NCI-H2029 treated with DMSO at 0.1 percent for 48 hours (cell line): ENCODE data around the gene MEGF8.
A peak's percentile ranks its signal among the peaks of the same experiment; 100 is the strongest.

ENCODE experiments used
- DNase-seq: peaks from one replicate; lab custom pipeline; 2025; lab: John Stamatoyannopoulos, UW

The MEGF8 gene

DNA sequence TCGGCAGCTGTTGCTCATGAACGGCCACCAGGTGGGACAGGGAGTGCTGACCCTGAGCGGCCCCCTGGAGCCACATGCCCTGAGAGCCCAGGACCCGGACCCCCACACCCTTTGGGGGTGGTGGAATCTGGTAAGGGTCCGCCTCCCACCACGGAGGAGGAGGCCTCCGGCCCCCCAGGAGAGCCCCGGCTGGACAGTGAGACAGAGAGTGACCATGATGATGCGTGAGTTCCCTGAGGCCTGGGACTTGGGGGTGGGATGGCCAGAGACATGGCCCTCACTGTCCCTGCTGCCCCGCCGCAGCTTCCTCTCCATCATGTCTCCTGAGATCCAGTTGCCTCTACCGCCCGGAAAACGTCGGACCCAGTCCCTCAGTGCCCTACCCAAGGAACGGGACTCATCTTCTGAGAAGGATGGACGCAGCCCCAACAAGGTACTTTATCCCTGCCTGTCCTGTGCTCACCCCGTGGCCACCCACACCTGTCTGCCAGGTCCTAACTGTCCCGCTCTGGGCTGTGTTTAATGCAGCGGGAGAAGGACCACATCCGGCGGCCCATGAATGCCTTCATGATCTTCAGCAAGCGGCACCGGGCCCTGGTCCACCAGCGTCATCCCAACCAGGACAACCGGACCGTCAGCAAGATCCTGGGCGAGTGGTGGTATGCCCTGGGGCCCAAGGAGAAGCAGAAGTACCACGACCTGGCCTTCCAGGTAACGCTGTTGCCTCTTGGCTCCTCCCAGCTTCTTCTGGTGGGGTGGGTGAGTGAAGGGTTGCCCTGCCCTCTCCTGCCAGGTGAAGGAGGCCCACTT, 38.2 kb upstream of the MEGF8 start:
- no peak for DNase-seq

DNA sequence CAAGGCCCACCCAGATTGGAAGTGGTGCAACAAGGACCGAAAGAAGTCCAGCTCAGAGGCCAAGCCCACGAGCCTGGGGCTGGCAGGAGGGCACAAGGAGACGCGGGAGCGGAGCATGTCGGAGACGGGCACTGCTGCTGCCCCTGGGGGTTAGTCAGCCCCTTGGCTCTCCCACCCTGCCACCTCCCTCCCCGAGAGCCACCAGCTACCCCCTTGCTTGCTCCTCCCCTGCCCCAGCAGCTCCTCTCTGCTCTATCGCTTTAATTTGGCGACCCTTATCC, 37.7 kb upstream of the MEGF8 start:
- no peak for DNase-seq

DNA sequence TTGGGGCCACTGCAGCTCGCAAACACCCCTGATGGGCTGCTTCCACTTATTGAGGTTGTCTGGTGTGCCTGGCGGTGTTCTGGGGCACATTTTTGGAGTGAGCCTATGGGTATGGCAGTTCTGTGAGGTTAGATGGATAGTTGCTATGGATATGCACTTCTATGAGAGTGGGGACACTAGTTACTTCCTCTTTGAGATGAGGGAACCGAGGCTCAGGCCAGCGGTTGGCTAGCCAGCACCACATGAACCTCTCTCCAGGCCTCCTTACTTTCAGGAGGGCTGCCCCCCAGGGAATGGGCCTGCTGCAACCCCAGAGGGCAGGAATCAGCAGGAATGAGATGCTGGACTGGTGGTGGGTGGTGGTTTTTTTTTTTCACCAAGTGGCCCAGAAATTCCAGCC, 37.0 kb upstream of the MEGF8 start:
- no peak for DNase-seq

DNA sequence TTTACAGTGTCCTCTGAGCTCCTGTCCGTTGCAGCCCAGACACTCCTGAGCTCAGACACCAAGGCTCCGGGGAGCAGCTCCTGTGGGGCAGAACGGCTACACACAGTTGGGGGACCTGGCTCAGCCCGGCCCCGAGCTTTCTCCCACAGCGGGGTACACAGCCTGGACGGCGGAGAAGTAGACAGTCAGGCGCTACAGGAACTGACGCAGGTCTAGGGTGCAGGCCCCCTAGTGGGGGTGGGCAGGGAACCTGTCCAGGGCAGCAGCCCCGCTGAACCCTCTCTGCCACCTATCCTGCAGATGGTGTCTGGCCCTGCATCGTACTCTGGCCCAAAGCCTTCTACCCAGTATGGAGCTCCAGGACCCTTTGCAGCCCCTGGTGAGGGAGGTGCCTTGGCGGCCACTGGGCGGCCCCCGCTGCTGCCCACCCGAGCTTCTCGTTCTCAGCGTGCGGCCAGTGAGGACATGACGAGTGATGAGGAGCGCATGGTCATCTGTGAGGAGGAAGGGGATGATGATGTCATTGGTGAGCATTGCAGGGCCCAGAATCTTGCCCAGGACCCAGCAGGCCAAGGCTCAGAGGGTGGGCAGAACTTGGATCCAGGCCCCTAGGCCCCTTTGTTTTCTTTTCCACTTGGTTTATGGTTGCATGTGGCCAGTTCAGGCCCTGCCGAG, 36.4 kb upstream of the MEGF8 start:
- no peak for DNase-seq

DNA sequence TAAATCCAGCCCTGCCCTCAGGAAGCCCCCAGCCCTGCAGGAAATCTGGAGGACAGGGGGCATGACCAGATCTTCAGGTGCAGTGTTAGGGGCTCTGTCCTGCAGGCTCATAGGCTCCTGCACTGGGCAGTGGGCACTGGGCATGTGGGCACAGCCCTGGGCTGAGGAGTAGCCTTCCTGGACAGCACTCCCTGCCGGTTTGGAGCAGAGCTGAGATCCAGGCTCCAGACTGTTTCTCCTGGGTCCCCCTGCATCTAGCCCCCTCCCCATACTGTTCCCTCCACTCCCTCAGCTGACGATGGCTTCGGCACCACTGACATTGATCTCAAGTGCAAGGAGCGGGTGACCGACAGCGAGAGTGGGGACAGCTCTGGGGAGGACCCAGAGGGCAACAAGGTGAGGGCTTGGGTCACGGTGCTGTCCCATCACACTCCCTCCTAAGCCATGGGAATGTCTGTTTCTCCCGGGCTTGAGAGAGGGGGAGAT, 35.8 kb upstream of the MEGF8 start:
- no peak for DNase-seq

DNA sequence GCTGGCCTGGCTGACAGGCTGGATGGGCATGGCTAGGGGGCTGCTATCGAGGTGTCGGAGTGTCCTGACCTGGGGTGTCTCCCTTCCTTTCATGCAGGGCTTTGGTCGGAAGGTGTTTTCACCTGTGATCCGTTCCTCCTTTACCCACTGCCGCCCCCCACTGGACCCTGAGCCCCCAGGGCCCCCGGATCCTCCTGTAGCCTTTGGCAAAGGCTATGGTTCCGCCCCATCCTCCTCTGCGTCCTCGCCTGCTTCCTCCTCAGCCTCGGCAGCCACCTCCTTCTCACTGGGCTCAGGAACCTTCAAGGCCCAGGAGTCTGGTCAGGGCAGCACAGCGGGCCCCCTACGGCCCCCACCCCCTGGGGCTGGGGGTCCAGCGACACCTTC, 35.3 kb upstream of the MEGF8 start:
- DNase-seq = no peak

DNA sequence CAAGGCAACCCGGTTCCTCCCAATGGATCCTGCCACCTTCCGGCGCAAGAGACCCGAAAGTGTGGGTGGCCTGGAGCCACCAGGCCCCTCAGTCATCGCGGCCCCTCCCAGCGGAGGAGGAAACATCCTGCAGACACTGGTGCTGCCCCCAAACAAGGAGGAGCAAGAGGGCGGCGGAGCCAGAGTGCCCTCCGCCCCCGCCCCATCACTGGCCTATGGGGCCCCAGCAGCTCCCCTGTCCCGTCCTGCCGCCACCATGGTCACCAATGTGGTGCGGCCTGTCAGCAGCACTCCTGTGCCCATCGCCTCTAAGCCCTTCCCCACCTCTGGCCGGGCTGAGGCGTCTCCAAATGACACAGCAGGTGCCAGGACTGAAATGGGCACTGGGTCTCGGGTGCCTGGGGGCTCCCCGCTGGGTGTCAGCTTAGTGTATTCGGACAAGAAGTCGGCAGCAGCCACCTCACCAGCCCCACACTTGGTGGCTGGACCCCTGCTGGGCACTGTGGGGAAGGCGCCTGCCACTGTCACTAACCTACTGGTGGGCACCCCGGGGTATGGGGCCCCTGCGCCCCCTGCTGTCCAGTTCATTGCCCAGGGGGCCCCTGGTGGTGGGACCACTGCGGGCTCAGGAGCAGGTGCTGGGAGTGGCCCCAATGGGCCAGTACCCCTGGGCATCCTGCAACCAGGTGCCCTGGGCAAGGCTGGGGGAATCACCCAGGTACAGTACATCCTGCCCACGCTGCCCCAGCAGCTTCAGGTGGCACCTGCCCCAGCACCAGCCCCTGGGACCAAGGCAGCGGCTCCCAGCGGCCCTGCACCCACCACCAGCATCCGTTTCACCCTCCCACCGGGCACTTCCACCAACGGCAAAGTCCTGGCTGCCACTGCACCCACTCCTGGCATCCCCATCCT, 34.7 kb upstream of the MEGF8 start:
- no peak for DNase-seq

DNA sequence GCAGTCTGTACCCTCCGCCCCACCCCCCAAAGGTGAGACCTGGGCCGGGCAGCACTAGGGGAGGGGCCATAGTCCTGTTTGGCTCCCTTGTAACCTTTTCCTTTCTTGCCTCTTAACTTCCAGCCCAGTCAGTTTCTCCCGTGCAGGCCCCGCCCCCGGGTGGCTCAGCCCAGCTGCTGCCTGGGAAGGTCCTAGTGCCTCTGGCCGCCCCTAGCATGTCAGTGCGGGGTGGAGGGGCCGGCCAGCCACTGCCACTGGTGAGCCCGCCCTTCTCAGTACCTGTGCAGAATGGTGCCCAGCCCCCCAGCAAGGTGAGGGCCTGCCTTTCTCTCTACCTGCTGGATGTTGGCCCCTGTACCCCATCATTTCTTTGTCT, 34.0 kb upstream of the MEGF8 start:
- DNase-seq = no peak

DNA sequence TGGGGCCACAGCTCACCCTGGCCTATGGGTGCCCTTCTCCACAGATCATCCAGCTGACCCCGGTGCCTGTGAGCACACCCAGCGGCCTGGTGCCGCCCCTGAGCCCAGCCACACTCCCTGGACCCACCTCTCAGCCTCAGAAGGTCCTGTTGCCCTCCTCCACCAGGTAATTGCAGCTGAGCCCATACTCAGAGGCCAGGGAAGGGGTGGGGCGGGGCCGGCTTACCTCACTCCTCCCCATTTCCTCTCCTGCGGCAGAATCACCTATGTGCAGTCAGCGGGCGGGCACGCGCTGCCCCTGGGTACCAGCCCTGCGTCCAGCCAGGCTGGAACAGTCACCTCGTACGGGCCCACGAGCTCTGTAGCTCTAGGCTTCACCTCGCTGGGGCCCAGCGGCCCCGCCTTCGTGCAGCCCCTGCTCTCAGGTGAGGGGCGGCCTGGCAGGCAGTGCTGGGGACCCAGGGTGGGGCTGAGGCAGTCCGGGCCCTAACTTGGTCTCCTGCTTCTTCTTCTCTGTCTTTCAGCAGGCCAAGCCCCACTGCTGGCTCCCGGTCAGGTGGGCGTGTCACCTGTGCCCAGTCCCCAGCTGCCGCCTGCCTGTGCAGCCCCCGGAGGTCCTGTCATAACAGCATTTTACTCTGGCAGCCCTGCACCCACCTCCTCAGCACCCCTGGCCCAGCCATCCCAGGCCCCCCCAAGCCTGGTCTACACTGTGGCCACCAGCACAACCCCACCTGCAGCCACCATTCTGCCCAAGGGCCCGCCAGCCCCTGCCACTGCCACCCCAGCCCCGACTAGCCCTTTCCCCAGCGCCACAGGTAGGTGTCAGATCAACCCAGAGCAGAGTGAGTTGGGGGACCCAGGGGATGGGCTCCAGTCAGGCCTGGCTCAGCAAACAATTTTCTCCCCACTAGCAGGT, 33.1 kb upstream of the MEGF8 start:
- DNase-seq = no peak

DNA sequence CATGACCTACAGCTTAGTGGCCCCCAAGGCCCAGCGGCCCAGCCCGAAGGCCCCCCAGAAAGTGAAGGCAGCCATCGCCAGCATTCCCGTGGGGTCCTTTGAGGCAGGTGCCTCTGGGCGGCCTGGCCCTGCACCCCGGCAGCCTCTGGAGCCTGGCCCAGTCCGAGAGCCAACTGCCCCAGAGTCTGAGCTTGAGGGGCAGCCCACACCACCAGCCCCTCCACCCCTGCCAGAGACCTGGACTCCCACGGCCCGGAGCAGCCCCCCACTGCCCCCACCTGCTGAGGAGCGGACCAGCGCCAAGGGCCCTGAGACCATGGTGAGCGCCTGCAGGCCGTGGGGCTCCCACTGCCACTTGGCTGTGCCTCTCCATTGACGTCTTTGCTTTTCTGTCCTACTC, 32.5 kb upstream of the MEGF8 start:
- no peak for DNase-seq

DNA sequence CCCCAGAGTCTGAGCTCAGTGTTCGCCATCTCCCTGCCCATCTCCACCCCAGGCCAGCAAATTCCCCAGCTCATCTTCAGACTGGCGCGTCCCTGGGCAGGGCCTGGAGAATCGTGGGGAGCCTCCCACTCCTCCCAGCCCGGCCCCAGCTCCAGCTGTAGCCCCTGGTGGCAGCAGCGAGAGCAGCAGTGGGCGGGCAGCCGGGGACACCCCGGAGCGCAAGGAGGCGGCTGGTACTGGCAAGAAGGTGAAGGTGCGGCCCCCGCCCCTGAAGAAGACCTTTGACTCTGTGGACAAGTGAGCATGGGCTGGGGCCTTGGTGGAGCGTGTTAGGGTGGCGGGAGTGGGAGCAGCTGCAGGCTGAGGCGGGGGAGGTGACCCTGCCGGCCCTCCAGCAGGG, 31.9 kb upstream of the MEGF8 start:
- DNase-seq = no peak

DNA sequence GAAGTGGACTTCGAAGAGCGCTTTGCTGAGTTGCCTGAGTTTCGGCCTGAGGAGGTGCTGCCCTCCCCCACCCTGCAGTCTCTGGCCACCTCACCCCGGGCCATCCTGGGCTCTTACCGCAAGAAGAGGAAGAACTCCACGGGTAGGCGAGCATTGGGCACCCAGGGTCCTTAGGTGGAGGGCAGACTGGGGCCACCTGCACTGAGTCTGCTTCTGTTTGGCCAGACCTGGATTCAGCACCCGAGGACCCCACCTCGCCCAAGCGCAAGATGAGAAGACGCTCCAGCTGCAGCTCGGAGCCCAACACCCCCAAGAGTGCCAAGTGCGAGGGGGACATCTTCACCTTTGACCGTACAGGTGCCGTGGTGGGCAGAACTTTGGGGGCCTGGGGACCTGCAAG, 31.5 kb upstream of the MEGF8 start:
- no peak for DNase-seq

DNA sequence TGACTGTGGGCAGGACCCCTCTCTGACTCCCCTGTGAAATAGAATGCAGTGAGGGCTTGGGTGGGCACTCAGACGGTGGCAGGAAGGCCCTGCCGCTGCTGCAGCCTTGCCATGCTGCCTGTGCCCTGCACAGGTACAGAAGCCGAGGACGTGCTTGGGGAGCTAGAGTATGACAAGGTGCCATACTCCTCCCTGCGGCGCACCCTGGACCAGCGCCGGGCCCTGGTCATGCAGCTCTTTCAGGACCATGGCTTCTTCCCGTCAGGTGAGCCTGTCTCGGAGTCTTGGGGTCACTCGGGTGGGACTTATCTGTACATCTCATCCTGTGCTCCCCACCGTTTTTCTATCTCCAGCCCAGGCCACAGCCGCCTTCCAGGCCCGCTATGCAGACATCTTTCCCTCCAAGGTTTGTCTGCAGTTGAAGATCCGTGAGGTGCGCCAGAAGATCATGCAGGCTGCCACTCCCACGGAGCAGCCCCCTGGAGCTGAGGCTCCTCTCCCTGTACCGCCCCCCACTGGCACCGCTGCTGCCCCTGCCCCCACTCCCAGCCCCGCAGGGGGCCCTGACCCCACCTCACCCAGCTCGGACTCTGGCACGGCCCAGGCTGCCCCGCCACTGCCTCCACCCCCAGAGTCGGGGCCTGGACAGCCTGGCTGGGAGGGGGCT, 30.8 kb upstream of the MEGF8 start:
- no peak for DNase-seq

DNA sequence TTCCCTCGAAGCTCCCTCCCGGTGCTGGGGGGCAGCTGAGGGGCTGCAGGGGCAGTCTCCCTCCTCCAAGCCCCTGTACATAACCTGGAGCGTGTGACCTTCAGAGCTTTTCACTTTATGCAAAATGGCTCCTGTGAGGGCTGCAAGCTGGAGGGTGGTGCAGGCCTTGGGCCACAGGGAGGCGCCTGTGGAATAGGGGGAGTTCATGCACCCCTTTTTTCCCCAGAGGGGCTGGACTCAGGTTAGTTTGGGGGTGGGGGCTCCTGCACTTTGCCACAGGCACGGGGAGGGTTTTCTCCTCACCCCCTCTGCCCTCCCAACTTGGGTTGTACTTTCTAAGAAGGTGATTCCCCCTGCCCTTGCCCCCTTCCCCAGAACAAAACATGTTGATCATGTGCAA, 30.1 kb upstream of the MEGF8 start:
- no peak for DNase-seq

DNA sequence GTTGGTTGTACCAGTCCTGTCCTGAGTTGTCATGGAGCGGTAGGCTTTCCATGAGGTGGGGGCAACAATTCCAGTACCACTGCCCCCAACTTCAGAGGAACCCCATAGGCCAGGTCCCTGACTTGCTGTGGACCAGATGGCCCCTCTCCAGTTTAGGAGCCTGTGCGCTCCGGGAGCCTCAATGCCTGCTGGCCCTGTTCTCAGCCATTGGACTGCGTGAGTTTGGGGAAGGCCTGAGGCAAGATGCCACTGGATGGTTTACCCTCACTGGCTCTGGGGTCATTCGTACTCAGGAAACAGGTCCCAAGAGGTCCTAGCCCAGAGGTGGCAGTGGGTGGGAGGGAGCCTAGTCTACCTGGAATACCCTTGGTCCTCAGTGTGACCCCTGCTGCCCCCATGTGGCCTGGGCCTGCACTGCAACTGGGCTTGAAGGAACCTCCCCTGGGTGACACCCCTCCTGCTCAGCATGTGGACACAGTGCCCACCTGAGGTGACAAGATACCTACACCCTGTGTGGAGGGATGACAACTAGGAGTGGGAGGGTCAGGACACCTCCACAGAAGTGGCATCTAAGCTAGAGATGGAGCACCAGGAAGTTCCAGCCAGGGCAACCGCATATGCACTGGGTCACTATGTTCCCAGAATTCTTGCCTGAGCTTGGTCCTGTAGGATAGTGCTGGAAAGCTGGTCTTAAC, 29.5 kb upstream of the MEGF8 start:
- peak; percentile 67 for DNase-seq

DNA sequence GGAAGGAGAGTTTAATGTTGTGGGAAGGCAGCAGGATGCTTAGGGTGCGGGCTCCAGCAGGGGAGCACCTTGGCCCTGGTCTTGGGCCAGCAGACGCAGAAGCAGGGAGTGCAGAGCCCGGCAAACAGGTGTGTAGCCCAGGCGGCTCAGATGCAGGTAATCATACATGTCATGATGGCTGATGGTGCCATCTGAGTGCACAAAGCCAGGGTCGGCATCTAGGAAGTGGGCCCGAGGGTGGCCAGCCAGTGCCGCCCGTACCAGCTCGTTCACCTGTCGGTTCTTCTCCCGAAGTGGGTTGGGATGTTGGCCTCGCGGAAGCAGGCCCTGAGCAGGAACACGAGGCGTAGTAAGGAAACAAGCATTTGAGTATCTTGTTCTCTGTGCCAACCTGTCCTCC, 28.4 kb upstream of the MEGF8 start:
- no peak for DNase-seq

DNA sequence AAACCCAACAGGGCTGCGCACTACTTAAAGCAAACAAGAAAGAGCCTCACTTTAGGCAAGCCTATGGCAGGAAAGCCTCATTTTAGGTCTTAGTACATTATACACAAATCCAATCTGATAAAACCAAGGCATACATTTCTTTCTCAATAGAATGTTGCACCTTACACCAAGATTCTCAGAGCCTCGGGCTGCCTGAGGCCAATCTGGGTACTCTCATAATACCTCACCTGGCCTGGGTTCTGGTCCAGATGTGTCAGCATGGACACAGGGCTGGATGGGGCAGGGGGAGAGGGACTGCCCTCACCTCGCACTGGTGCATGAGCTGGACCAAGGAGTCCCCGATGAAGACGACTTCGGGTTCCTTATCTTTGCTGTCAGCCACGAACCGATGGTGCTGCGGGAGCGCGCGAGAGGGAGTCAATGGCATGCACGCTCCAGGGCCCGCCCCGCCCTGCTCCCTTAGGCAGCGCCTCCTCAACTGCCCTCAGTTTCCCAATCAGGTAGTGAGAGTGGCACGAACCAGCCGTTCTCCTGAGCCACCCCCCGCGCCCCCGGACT, 23.7 kb upstream of the MEGF8 start, which contains the start of gene PRR19:
Gene PRR19 (plus strand): TSS at position 487 of the 558 bp plus-strand sequence. CDS start 7,453 bp downstream, outside the sequence.
- no peak for DNase-seq

DNA sequence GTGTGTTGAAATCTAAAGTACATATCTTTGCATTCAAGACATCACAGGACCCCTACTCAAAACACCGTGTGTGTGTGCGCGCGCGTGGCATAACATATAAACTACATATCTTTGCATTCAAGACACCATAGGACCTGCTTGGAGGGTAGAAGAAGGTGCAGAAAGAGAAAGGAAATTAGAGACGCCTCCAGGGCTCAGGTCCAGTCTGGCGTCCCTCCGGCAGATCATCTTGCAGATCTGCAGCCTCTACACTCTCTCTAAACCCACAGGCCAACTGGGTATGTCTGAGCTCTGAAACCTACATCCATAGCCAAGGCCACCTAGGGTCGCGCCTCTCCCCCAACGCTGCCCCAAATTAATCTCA, 22.4 kb upstream of the MEGF8 start:
- peak; percentile 63 for DNase-seq

DNA sequence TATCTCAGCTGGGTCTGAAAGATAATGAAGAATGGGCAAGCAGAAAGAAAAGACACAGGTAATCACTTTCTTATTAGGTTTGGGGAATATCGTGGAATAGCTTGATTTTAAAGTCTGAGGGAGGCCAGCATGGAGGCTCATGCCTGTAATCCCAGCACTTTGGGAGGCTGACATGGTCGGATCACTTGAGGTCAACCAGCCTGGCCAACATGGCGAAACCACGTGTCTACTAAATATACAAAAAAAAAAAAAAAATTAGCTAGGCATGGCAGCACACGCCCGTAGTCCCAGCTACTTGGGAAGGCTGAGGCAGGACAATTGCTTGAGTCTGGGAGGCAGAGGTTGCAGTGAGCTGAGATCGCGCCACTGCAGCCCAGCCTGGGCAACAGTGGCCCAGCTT, 21.6 kb upstream of the MEGF8 start:
- no peak for DNase-seq

DNA sequence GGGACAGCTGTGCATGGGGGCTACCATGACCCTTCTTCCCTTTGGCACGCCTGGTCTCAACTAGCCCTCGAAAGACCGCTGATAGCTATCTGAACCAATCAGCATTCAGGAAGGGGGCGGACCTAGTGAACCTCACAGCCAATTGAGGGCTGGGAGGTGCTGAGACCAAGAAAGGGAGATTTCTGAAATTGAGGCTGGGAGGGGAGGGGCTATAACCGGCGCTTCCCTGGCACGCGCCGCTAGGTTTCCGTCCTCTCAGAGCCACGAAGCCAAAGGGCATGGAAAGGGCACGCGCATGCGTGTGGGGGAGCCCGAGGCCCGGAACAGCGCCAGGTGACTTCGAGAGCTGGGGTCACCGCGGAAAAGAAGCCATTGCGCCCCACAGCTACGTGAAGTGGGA, 18.8 kb upstream of the MEGF8 start:
- DNase-seq = no peak
